HT-29 (cell line): Measurements from ENCODE around the gene TNS3. TPM values are rescaled to one million over a fixed set of nuclear protein-coding genes. Genes with fewer than 3 reads are reported as not detected.

Source experiments
- DNase-seq: peaks from one replicate; pipeline ENCODE4 v3.0.0-alpha.2; 2015; ENCODE audit warnings: low spot score
- total RNA-seq: library from RNA; depleted of rRNA; stranded (reverse); fragments of >200 nt; shearing (Covaris generic); gene quantifications from 2 replicates; pipeline ENCODE4 v1.2.3, GENCODE V29; 2014

Gene TNS3
- total RNA-seq, 1 experiment from 2014 or later: 45.2 TPM

DNA sequence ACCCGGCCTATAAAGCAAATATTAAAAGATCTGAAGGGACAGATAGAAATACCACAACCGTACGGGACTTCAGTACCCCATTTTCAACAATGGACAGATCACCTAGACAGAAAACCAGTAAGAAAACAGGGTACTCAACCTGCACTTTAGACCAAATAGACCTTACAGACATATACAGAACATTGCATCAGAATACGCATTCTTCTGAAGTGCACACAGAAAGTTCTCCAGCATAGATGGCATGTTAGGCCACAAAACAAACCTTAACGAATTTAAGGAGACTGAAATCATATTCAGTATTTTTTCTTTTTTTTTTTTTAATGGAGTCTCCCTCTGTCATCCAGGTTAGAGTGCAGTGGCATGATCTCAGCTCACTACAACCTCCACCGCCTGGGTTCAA is 151.5 kb downstream of the TNS3 start:
- DNase-seq: no peak

DNA sequence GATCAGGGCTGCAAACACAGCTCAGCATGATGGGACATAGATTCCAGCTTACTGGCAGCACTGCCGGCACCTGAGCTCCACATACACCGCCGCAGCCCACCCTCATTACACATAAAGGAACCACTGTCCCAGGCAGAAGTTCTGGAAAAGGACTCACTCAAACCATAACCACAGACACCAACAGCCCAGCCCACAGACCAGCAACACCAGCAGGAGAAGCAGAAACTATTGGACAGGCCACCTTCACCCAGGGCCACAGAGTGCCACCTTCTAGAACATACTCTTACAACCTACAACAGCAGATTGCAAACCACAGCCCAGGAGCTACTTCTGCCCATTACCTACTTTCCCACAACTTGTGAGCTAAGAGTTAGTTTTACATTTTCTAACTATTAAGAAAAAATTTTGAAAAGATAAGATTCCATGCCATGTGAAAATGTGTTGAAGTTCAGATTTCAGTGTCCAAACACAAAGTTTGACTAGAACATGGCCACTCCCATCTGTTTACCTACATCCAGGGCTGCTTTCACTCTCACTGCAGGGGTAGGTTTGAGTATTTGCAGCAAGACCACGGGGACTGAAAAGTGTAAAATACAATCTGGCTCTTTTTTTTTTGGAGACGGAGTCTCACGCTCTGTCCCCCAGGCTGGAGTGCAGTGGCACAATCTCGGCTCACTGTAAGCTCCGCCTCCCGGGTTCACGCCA is 153.0 kb downstream of the TNS3 start:
- no peak for DNase-seq

DNA sequence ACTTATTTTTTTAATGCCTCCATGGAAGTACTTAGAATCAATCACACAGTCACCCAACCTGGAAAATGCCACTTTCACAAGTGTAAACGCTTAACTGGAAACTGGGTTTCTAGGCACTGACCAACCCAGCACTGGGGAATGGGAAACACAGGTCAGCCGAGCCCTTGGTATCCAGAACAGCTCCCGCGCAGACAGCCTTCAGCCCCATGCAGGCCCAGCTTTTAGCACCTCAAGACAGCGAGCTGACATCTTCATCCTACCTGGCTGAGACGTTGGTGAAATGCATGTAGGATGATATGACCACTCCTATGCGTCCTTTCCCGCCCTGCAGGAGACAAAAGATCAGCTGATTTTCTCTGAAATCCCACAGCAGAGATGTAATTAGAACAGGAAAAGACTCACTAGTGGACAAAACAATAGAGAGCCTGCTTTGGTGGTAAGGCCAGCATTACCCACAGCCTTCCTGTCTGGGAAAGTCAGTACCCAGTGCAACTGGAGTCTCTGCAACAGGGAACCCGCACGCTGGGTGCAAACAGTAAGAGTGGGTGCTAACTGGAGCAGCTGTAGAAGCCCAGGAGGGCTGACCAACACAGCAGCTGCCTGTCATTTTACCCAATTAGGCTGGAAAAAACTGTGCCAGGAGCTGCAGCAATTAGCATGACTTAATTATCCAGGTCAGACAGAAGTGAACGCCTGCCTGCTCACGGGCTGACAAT is 153.7 kb downstream of the TNS3 start:
- no peak for DNase-seq

DNA sequence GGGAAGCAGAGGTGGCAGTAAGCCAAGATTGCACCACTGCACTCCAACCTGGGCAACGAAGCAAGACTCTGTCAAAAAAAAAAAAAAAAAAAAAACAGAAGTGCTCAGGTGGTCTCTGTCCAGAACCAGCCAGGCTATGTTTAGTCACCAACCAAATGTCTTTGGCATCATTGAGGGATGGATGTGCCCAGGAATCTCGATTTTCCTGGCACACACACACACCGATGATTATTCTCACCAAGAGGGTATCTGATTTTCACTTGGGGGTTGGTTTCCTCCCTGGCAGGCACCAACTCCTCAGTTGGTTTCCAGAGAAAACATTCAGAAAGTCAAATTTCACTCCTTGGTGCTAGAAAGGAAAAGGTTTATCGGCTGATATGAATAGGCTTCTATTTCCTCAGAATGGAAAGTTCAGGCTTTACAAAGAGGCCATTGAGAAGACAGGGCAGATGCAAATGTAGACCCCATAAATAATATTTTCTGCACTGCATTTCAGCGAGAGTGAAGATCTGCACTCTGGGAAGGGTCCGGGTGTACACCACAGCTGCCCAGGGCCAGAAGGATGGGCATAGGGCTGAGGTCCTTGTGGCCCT is 154.8 kb downstream of the TNS3 start:
- DNase-seq: no peak

DNA sequence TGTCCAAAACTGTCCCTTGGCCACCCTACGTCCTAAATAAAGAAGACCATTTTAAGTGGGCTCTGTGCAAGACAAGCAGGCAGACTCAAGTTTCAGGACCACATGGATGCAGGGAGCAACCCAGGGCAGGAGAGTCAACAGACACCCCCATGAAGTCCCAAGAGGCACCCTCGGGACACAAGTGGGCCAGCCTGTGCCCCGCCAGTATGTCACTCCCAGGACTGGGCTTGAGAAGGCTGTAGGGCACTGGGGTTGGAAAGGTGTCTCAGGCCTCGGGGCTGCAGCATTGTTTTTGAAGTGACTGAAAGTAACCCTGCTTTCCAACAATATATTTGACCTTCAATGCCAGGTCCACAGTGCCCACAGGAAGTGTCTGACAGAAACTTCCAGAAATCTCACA is 157.4 kb downstream of the TNS3 start:
- no peak for DNase-seq

DNA sequence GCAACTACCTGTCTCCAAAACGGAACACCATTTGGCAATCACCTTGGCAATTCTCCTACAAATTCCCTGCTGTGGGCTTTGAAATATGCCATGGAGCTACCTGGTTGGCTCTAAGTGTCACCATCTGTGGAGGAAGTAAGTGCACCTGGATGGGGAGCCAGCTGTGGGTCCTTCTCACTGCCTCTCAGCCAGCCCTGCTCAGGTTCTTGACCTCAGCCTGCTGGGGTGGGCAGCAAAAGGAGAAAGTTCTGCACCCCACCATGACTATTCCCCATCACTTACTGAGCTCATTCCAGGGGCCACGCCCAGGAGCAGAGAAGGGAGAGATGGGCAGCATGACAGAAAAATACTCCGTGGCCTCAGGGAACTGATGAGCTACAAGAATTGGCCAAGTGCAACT is 158.7 kb downstream of the TNS3 start:
- DNase-seq: no peak

DNA sequence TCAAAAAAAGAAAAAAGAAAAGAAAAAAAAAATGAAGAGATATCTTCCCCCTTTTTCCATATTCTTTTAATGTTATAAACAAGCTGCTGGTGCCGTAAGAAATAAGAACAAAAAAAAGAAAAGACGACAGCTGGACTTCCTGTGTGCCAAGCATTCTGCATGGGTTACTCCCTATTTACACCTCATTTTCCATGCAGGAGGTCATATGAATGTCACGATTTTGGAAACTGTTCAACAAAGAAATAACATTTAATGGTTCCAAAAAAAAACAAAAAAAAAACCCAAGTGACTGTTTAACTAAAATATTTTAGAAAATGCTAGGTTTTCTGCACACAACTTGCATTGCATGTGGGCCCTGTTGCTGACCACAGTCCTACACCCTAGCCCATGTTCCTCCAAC is 159.3 kb downstream of the TNS3 start:
- no peak for DNase-seq

DNA sequence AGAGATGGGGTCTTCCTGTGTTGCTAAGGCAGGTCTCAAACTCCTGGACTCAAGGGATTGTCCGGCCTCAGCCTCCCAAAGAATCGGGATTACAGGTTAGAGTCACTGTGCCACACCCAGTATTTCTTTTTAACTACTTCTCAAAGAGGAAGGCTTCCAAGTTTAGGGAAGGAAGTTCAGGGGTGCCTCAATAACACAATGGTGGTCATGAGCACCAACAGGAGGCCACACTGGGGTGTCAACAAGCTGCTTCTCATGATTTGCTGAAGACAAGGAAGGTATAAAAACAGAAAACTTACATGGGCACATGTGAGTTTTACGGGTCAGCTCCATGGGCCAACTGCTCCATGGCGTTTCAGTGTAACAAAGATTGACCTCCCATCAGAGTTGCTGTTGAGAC is 160.5 kb downstream of the TNS3 start:
- no peak for DNase-seq

DNA sequence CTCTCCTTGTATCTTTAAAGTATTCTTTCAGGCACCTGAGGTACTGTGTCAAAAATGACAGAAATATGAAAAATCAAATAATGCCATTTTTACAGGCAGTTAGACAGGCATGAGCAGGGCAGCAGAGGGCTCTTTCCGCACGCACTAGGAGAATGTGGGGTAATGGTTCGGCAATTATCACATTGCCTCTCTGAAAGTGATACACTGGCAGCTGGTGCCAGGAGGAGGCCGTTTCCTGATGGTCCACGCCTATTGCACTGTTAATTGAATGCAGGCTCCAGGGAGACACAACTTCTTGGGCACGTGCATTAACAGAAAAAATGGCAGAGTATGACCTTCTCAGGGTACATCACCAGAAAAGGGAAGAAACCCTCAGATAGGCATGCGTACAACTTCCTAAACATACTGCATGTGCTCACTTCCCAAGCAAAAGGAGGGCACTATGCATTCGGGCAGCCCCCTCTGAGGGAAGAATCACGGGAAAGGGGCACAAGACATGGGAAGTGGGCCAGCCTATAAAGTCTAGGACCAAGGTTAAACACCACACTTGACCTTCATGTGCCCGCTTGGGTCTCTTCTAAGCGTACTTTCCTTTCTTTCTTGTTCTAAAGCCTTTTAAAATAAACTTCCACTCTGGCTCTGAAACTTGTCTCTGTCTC is 161.7 kb downstream of the TNS3 start:
- no peak for DNase-seq

DNA sequence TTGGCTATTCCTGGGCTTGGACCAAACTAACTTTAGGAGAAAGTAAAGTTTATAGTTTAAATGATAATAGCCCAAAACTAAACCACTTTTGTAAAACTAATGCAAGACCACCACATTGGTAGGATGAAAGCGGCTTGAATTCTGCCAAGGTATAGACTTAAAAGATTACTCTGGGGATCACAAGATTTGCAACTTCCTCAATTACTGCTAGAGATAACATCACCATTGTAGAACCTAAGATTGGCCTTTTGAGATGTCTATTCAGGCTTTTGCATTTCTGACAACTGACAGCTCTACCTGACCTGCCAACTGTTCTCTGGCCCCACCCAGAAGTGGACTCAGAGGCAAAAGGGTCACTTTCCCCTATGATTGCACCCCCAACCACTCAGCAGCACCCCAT is 162.4 kb downstream of the TNS3 start:
- DNase-seq: no peak

DNA sequence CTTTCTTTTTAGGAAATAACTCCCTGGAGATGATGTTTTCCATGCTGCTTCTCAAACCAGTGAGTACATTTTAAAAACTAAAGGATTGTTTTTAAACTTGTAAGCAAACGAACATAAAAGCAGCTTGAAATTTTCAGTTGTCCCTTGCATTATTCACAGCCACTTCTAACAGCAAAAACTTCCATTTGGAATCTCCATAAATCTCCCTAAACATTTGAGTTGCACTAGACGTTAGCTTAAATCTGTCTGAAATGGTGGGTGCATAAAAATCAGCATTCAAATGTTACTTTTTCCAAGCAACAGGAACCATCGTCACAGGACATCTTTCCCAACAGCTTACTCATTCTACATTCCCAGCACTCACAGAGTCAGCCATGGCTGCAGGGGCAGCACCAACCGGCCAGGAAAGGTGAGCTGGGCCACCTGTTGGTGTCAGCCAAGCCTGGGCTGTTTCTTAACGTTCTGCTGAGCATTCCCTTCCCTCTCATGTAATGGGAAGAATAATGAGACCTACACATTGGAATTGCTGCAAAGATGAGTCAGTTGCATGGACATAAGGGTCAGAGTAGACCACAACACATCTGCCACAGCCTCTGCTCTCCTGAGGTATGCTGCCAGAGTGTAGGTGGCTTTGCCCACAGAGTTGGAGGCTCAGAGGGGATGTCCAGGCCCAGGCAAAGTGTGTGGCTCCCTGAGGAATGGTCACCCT is 163.2 kb downstream of the TNS3 start:
- DNase-seq: no peak

DNA sequence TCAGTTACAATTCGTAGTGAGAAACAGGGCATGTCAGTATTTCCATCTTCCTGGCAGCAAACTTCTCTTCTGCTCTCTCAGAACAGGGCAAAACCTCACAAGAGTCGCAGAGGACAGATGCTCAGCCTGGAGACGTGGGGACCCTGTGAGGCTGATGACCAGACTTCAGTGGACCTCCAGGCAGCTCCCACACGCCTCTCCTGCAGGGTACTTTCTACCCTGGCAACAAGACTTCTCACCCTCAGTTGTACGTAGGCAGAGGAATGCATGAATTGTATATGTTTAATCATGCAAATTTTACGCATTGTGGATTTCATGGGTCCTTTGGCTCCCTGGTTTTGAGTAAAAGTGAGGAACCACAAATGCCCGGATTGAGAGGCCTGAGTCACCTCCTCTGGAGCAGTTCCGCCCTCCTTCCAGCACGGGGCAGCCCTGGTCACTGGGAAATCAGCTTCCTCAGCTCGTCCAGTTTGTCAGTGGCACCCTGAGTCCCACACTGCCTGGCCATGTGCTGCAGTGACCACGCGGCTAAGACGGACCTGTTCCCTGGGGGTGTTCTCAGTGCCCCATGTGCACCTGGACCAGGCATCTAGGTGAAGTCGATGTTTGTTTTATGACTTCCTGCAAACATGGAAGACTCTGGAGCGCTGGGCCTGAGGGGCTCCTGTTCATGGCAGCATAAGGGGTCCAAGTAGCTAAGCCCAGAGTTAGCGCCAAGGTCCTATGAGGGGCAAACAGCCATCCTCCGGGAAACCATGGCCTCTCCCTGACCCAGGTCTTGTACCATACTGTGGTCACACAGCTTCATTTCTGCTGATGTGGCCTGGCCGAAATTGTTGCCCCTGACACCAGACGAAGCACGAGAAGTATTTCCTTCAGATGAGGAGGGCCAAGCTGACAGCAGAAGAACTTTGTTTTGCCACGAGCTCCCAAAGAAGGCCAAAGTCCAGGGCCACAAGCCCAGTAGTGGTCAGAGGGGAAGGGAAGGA is 165.1 kb downstream of the TNS3 start:
- DNase-seq: no peak

DNA sequence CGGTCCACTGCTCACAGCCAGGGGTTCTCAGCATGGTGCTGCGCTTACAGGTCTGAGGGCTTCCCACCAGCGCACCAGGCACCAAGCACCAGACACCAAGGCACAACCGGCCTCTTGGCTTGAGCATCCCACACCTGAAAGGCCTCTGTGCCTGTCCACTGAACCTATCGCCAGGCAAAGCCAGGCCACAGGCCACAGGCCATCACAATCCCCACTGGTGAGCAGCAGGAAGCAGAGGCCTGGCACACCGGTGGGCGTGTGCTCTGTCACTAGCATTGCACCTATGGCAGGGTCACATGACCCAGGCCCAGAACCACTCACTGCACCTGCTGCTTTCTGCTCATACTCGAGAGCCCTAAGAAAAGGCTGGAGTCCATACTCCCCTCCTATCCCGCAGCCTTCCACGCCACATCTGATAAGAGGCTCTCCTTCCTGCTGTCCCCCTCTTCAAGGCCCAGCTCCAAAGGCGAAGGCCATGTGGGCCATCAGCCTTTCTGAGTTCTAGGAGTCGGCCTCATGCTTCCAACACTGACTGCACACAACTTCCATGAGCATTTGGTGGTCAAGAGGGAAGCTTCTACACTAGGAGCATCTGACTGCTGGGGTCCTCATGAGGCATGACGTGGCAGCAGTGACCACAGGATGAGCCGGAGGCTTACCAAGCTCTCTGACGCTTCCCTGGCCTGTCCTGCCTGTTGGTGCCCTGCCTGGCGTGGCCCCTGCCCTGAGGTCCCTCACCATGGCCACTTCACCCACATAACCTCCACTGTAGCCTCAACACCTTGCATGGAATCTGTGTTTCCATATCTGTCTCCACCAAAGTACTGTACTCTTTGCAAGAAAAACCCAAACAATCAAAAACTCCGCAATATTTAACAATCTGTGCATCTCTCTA is 166.3 kb downstream of the TNS3 start:
- DNase-seq: no peak

DNA sequence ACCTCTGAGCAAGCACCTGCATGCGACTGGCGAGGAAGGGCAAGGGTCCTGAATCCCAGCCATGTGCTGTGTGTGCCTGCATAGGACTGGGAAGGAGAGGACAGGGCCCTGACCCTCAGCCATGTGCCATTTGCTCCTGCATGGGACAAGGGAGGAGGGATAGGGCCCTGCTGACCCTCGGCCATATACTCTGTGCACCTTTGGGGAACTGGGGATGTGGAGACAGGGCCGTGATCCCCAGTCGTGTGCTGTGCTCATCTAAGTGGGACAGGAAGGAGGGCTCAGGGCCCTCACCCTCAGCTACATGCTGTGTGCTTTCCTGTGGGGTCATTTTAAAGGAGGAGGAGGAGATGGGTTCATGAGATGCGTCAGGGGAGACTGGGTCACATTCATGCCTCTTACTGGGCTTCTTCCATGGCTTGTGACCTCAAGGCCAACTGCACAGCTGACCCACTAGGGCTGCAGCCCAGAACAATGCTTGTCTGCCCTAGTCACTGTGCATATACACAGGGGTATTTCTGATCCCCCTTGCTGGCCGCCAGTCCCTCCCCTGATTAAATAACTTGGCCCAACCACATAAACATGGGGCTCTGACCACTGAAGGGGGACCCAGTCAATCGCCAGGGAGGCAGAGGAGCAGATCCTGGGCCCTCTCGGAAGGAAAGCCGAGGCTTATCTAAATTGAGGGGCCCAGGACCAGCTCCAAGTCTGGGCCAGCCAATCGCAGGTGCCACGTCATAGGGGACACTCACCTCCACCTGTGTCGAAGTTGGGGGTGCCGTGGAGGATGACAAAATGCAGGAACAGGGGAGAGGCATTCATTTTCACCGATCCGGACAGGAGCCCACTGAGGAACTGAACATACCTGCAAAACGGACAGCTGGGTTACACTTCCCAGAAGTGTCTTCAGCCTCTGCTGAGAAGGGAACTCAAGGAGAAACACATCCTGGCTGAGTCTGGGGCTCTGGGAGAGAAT is 167.3 kb downstream of the TNS3 start:
- DNase-seq: no peak

DNA sequence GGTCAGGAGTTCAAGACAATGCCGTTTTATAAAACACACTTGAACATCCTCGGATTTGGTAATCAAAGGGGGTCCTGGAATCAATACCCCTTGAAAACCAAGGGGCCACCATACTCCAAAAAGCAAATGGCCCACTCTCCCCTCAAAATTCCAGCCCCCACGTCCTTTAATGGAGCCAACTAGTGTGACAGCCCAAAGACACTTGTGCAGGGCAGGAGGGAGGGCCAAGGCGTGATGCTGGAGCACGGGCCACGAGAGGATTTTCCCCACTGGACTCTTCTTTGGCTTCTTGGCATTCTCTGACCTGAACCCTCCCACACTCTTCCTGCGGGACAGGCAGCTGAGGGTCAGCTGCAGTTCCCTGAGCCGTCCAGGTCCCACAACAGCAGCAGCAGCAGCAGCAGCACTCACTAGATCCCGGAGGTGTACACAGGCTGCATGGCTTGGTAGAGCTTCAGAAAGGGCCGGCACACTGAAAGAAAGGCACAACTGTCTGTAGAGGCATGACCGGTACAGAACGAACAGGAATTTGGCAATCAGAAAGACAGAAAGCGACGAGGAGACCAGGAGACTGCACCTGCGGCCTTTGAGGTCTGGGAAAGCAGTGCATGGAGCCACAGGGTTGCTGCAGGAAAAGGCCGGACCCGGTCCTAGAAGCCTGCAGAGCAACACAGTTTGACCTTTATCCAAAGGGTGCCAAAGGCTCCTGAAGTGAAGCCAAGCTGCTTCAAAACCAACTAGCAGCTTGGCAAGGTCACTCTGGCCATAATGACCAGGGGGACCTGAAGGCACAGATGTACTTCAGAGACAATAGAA is 168.2 kb downstream of the TNS3 start:
- no peak for DNase-seq

DNA sequence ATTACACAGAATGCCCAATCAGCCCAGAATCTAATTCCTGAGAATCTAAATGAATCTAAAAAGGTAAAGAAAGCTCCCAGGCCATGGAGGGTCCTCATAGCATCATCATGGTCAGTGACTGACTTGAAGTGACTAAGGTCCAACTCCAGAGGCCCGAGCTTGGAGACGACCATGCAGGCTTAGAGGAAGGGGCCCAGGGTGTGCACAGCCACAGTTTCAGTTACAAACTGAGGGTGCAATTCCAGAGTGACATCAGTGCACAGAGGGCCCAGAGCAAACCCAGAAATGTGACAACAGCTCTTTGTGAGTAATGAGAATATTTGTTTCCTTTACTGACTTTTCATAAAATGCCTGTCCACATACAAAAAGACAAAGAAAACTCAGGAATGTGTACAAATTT is 170.0 kb downstream of the TNS3 start:
- no peak for DNase-seq

DNA sequence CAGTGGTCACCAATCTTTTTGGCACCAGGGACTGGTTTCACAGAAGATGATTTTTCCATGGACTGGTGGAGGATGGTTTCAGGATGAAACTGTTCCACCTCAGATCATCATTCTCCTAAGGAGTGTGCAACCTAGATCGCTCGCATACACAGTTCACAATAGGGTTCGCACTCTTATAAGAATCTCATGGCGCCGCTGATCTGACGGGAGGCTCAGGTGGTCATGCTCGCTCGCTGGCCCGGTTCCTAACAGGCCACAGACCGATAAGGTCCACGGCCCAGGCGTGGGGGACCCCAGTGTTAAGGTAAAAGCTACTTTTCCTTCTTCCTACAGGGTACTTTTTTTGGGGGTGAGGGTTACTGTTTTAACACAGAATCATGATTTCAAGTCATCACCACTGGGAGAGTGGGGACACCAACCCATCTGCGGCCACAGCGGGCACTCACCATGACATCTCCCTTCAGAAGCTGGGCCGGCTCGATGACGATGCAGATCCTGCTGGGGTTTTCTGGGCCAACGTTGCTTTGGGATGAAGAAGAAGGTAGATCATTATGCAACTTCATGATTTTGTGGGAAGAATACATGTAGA is 170.5 kb downstream of the TNS3 start:
- DNase-seq: no peak
